Activated CD4-positive, alpha-beta T cell treated with anti-CD3 and anti-CD28 coated beads, Interleukin-2, amount 50 U/mL, for 1 hour (primary cell): Measurements from ENCODE around the gene KRAS.

Source experiments
- DNase-seq: peaks from one replicate; pipeline ENCODE4 v3.0.0-alpha.2; 2020

KRAS gene

GRCh38 chr12:25194722-25195055, 56.0 kb downstream of the KRAS start:
- DNase-seq: no peak

DNA sequence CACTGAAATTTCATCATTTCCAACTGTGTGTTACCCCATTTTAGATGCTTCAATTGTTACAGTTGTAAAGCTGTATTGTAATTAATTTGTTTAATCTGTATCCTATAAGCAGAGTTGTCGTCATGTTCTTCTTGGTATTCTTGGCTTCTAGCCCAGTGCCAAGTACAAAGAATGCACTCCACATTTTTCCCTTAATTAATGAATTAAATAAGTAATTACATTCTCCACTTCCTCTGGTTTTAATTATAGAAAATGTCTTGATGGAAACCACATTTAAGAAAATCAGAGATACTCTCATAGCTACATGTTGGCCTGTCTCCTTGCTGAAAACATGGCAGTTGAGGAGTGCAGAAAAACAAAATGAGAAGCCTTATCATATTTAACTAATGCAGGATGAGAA, 56.5 kb downstream of the KRAS start:
- no peak for DNase-seq

GRCh38 chr12:25190793-25191192, 59.9 kb downstream of the KRAS start:
- DNase-seq: no peak

DNA sequence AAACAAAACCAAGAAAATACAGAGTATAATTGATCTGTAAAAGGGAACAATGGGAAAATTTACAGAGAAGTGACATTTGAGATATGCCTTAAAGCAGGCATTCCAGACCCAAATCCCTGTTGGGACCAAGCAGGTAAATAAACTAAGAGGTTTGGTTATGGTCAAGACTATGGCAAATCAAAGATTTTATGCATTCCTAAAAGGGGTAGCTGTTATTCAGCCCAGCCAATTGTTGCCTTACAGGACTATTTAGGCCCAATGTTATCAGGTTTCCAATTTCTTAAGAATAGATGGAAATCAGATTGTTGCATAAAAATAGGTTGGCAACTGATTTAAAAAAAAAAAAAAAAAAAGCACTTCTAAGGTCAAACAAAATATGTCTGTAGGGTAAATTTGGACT, 61.1 kb downstream of the KRAS start:
- no peak for DNase-seq

- no peak for DNase-seq
Observed at GRCh38 chr12:25187781-25188180, 62.9 kb downstream of the KRAS start.

- no peak for DNase-seq
Observed at GRCh38 chr12:25186788-25187402, 63.8 kb downstream of the KRAS start.

DNA sequence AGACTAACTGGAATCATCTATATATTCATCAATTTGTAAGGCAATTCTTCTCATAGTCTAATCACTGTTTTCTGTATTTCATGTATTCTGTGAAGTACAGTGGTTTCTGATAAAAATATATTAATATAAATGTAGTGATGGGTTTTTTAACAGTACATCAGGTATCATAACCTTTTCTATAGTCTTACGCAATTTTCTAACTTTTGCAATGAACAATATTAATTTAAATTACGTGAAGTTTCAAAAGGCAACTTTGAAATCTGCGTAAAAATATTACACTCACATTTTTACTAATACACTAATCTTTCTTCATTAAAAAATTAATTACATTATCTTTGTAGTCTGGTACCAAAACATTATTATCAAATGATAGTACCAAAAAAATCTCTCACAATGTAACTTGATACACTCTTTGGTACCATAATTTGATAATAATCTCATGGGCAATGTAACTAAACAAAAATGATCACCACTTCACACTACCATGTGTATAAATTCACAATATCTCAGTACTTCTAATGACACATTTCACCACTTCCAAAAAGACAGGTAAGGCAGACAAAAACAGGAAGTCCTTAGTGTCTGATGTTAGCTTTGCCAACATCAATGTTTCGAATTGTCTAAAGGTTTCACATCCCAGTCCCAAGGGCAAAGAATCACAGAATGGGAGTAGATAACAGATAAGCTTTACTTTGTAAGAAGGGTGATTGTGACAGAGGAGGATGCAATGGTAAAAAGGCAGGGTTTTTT, 64.5 kb downstream of the KRAS start:
- DNase-seq: no peak

DNA sequence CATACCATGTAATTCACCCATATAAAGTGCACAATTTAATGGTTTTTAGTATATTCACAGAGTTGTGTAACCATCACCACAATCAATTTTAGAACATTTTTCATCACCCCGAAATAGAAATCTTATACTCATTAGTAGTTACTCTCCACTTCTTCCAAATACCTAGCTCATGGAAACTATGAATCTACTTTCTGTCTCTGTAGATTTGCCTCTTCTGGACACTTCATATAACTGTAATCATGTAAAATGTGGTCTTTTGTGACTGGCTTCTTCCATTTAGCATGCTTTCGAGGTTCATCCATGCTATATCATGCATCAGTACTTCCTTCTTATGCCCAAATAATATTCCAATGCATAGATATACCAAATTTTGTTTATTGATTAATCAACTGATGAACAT, 66.6 kb downstream of the KRAS start:
- DNase-seq: no peak

GRCh38 chr12:25182765-25183164, 68.0 kb downstream of the KRAS start:
- no peak for DNase-seq

DNA sequence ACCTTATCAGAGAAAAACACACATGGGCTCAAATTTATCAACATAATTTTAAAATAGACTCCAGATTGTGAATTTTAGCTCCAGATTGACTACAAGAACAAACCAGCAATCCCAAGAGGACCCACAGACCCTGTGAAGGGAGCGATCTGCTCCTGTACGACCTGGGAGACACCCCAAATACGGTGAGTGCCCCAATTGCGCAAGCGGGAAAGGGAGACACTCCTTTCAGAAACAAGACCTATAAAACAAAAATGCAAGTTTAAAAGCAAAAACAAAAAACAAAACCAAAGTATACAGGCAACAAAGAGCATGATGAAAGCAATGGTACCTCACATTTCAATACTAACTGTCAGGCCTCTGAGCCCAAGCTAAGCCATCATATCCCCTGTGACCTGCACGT, 87.9 kb downstream of the KRAS start:
- DNase-seq: no peak

DNA sequence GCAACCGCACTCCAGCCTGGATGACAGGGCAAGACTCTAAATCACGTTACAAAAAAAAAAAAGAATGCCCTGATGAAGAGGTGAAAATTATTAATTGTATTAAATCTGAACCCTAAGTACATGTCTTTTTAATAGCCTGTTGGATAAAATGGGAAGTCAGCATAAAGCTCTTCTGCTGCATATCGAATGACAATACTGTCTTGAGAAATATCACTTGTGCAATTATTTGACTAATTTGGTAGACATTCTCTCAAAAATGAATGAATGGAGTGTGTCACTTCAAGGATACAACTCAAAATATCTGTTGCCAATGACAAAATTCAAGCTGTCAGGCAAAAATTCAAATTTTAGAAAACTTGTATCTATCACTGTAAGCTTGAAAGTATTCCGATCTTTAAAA, 94.7 kb downstream of the KRAS start:
- DNase-seq: no peak

GRCh38 chr12:25155022-25155576, 95.6 kb downstream of the KRAS start:
- no peak for DNase-seq
